KOPT-K1 (cell line): Measurements from ENCODE around the gene EXT2.

Experiments used
- H3K27ac ChIP-seq: fragments of 200-600 bp; sonication (generic); 2 replicates; pipeline ENCODE4 v1.5.1; 2016; ENCODE audit warnings: antibody characterized with exemption, mild to moderate bottlenecking, low read depth, low read length; ENCODE audit not compliant: poor library complexity, severe bottlenecking
- H3K36me3 ChIP-seq: fragments of 200-600 bp; sonication (generic); 2 replicates; pipeline ENCODE4 v1.5.1; 2017; ENCODE audit warnings: antibody characterized with exemption, mild to moderate bottlenecking, low read length, moderate library complexity; ENCODE audit not compliant: insufficient read depth
- H3K9me3 ChIP-seq: fragments of 200-600 bp; sonication (generic); 2 replicates; pipeline ENCODE4 v1.5.1; 2017; ENCODE audit warnings: antibody characterized with exemption, low read length, mild to moderate bottlenecking; ENCODE audit not compliant: insufficient read depth, poor library complexity, severe bottlenecking

The EXT2 gene

DNA sequence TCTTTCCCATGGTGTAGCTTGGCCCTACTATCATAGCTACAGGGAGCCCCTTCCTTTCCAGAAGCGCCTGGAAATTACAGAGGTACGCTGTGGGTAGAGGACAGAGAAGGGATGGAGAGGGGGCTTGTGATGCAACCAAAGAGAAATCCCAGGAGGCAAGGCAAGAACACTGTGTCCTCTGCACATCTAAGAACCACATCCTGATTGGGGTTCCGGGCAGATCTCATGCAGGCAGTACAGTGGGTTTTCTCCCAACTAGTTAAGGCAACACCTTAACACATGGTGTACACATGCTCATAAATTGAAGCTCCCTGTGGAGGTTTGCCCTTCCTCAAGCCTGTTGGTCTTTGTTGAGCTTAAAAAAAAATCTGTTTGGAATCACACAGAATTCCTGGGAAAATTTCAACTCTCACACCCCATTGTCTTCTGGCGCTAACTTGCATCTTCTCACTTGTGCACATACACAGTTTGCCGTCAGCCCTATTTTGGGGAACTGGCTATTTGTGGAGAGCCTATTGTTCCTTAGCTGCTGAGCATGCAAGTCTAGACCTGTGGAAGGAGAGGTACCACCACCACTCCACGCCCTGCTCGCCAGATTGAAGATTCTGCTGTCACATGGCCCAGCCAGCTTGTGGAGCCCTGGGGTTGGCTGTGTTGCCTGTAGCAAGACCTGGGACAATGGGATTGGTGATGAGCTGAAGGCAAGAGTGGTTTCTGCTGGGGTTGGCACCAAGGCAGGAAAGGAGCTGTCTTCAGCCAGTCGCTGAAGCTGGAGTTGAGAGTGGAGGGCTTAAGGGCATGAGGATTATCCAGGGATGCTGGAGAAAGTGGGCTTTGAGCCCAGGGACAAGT, 162.1 kb downstream of the EXT2 start:
- peaks cover 10% of the 10 kb centered on the region for H3K9me3 ChIP-seq
- peak overlapping the region; percentile 43 for H3K27ac ChIP-seq
- no peaks in the 10 kb centered on the region for H3K36me3 ChIP-seq

GRCh38 chr11:44258190-44258489, 162.7 kb downstream of the EXT2 start:
- Histone ChIP-seq H3K27ac (no peak overlapping the region), H3K9me3 (peaks cover 4% of the 10 kb centered on the region), H3K36me3 (no peaks in the 10 kb centered on the region)

DNA sequence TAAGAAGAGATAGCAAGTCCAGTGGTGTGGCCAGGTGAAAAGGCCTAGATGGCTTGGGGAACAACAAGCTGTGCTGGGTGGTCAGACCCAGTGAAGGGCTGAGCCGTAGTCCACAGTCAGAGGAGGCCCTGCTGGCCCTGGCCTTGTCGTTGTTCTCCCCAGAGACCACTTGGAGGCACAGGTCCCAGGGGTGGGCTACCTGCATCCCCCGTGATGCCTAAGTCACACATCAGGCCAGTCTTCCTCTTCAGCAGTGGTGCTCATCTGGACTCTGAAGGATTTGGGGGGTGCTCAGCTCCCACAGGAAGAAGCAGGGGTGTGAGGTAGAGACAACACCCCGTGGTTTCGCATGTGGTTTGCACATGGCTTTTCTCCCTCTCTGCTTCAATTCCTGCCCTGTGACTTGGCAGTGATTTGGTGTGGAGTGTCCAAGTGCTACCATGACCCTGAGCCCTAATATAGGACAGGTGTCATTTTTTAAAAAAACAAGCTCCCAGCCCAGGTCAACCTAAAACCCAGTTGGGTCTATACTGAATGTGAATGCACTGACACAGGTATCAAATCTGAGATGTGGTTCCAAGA, 163.5 kb downstream of the EXT2 start:
- Histone ChIP-seq H3K27ac (no peak overlapping the region), H3K9me3 (no peaks in the 10 kb centered on the region), H3K36me3 (no peaks in the 10 kb centered on the region)

DNA sequence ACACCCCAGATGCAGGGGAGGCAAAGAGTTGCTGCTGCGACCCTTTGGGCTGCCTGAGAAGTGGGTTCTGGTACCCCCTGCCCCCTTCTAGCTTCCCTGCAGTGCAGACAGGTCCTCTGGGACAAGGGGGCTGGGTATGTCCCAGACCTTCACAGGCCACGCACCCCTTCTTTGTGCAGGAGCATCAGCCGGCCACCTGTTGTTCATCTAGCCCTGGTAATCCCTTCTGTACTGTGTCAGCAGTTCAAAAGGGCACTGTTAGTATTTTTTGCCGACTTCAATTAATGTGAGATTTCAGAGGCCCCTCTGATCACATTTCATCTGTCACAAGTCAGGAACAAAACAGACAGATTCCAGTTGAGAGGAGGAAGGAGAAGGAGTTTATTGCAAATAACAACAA, 164.6 kb downstream of the EXT2 start:
- Histone ChIP-seq H3K9me3 (no peaks in the 10 kb centered on the region), H3K36me3 (no peaks in the 10 kb centered on the region), H3K27ac (no peak overlapping the region)

DNA sequence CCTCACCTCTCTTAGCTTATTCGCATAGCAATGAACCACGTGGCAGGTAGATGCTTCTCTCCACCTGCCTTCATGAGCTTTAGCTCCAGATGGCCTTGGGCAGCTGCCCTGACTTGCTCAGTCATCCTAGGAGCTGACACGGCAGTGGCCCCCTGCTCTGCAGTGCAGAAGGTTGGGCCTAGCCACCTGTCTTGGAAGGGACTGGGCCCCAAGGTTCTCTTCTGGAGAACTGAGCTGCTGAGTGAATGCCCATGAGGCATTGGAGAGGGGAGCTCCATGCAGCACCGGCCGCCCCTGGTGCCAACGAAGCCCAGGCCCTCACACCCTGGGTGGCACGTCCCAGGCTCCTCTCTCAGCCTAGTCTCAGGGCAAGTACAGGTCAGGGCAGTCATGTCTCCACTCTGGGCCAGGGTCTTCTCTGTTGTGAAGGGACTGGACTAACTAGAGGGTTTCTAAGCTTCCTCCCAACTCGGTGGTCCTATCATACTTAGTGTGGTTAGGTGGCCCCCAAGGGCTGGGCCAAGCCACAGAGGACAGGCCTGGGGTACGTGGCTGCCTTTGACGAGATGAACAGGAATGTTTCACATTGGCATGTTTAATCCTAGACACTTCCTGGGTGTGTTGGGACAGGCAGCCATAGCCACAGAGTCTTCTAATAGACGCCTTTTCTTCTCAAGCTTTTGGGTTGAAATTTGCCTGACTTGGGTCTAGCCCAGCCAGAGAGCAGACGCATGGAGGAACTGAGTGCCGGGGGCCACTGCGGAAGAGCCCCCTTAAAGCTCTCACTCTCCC, 166.5 kb downstream of the EXT2 start:
- no peak overlapping the region for H3K27ac ChIP-seq
- H3K9me3 ChIP-seq, result no peaks in the 10 kb centered on the region
- H3K36me3 ChIP-seq, result no peaks in the 10 kb centered on the region

DNA sequence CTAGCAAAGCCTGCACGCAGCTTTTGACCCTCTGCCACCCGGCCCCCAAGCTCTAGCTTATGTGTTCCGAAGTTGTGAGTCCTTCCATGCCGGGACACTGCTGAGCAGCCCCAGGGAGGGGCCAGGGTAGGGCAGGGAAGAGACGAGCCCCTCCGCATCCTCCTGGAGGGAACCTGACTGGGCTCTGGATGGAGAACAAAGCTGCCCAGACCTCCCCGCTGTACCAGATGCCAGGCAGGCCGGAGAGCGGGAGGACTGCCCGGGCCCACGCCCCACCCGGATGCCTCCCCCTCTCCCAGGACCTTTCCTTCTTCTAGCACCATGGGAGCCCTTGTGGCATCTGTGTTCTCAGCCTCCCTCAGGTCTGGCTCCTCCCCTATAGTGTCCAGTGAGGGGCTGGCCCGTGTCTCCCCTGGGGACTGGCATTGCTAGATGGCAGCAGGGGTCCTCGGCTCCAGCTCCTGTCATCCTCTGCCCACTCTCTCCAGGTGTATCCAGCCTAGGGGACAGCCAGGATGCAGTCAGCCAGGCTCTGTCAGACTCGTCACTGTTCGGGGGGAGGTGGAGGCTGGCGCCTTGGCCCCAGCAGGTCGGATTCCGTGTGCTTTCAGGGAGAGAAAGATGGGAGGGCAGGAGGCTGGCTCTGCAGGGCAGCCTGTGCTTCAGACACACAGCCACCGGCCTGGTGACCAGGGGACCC, 168.4 kb downstream of the EXT2 start:
- Histone ChIP-seq H3K36me3 (no peaks in the 10 kb centered on the region), H3K27ac (no peak overlapping the region), H3K9me3 (no peaks in the 10 kb centered on the region)

GRCh38 chr11:44264438-44264749, 168.9 kb downstream of the EXT2 start:
- Histone ChIP-seq H3K36me3 (no peaks in the 10 kb centered on the region), H3K9me3 (no peaks in the 10 kb centered on the region), H3K27ac (no peak overlapping the region)

DNA sequence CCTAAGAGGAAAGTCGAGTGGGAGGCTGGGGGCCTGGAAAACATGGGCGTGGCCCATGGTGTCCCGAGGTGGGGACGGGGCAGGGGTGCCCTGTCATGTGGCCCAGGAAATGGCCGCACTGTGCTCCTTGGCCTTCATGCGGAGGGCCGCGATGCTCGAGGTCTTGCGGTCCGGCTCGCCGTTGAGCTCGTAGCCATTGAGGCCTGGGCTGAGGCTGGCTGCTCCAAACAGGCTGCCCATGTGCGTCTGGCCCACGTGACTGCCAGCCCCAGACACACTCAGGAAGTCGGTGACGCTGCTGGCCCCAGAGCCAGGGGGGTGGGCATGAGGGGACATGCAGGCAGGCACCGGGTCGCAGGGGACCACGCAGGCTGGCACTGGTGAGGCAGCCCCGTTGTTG, 169.3 kb downstream of the EXT2 start:
- no peaks in the 10 kb centered on the region for H3K9me3 ChIP-seq
- no peaks in the 10 kb centered on the region for H3K36me3 ChIP-seq
- no peak overlapping the region for H3K27ac ChIP-seq

GRCh38 chr11:44266056-44266780, 170.7 kb downstream of the EXT2 start:
- Histone ChIP-seq H3K36me3 (no peaks in the 10 kb centered on the region), H3K27ac (no peak overlapping the region)

GRCh38 chr11:44267006-44267749, 171.7 kb downstream of the EXT2 start:
- no peak overlapping the region for H3K27ac ChIP-seq
- no peaks in the 10 kb centered on the region for H3K36me3 ChIP-seq
- no peaks in the 10 kb centered on the region for H3K9me3 ChIP-seq

More at GRCh38 chr11:44266056-44266780, 170.7 kb downstream of the EXT2 start:
- H3K9me3 ChIP-seq, result no peaks in the 10 kb centered on the region

- Histone ChIP-seq H3K9me3 (no peaks in the 10 kb centered on the region), H3K36me3 (no peaks in the 10 kb centered on the region), H3K27ac (no peak overlapping the region)
Measured at GRCh38 chr11:44267750-44268613, 172.5 kb downstream of the EXT2 start.

DNA sequence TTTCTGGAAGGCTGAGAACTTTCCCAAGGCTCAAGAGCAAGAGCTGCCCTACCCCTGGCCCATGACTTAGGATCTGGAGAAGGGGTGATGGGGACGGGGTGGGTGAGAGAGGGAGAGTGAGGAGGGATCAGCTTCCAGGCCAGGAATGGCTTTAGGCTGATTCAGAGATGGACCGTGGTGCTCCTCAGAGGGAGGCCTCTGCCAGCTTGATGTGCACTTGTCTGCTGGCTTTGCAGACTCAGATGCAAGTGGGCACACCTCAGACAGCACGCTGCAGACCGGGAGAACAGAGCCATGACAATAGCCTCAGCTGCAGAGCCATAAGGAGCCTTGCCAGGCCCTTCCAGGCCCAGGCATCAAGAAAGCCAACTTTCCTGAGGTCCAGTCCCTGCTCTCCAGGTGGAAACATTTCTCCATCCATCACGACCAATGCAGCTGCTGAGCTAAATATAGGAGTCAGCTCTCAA, 173.2 kb downstream of the EXT2 start:
- no peaks in the 10 kb centered on the region for H3K9me3 ChIP-seq
- H3K36me3 ChIP-seq, result no peaks in the 10 kb centered on the region
- H3K27ac ChIP-seq, result no peak overlapping the region
